Keratinocyte (primary cell): Measurements from ENCODE around the gene EHMT1. TPM values are rescaled to one million over a fixed set of nuclear protein-coding genes. Genes with fewer than 3 reads are reported as not detected.
"Not testable (repeated sequence)": the region's sequence is repeated elsewhere in the genome, so short reads cannot be mapped to it uniquely, and the experiment has no call there.

Experiments
- DNase-seq: peaks from one replicate; pipeline ENCODE4 v3.0.0-alpha.2; 2011; ENCODE audit warnings: low read depth, missing footprints, low spot score
- FAIRE-seq: peaks from 2 replicates; lab custom pipeline; 2011; peaks lifted over from hg19 to GRCh38; lab: Jason Lieb, UNC
- H2AFZ ChIP-seq: 2 replicates; pipeline ENCODE4 v1.6.0; 2012; ENCODE audit warnings: low read length, control low read depth, inconsistent platforms; ENCODE audit not compliant: control insufficient read depth
- H3K27ac ChIP-seq: 2 replicates; pipeline ENCODE4 v1.5.1; 2011; ENCODE audit warnings: low read length; ENCODE audit not compliant: control insufficient read depth, insufficient read depth
- H3K27me3 ChIP-seq: 3 replicates; pipeline ENCODE4 v1.6.0; 2011; ENCODE audit warnings: low read length; ENCODE audit not compliant: control insufficient read depth, insufficient read depth; ENCODE audit errors: extremely low read depth
- H3K36me3 ChIP-seq, 2 experiments: 2 replicates in 1 of 2; 3 replicates in 1 of 2; pipeline ENCODE4 v1.5.1; 2011; ENCODE audit warnings: low read length in 2 of 2, mild to moderate bottlenecking in 1 of 2; ENCODE audit not compliant: control insufficient read depth in 2 of 2, insufficient read depth in 2 of 2; ENCODE audit errors: extremely low read depth in 1 of 2
- H3K4me1 ChIP-seq: 3 replicates; pipeline ENCODE4 v1.5.1; 2011; ENCODE audit warnings: low read length; ENCODE audit not compliant: control insufficient read depth, insufficient read depth; ENCODE audit errors: extremely low read depth
- H3K4me2 ChIP-seq: 3 replicates; pipeline ENCODE4 v1.6.0; 2011; ENCODE audit warnings: low read depth, low read length; ENCODE audit not compliant: control insufficient read depth, insufficient read depth; ENCODE audit errors: extremely low read depth
- H3K4me3 ChIP-seq, 3 experiments: fragments of 200-600 bp in 1 of 3; sonication (generic) in 1 of 3; 2 replicates in 2 of 3; 3 replicates in 1 of 3; pipeline ENCODE4 v1.5.1; 2011 to 2016; ENCODE audit warnings: low read length in 3 of 3, mild to moderate bottlenecking in 3 of 3, control low read depth in 2 of 3, inconsistent platforms in 1 of 3, low read depth in 1 of 3, mixed read lengths in 1 of 3, mixed run types in 1 of 3, moderate library complexity in 1 of 3; ENCODE audit not compliant: control insufficient read depth in 2 of 3, insufficient read depth in 2 of 3; ENCODE audit errors: extremely low read depth in 1 of 3
- H3K79me2 ChIP-seq: 2 replicates; pipeline ENCODE4 v1.6.0; 2012; ENCODE audit warnings: low read length; ENCODE audit not compliant: control insufficient read depth, insufficient read depth
- H3K9ac ChIP-seq: 3 replicates; pipeline ENCODE4 v1.6.0; 2011; ENCODE audit warnings: low read length; ENCODE audit not compliant: control insufficient read depth, insufficient read depth; ENCODE audit errors: extremely low read depth
- H3K9me1 ChIP-seq: 3 replicates; pipeline ENCODE4 v1.6.0; 2011; ENCODE audit warnings: low read length; ENCODE audit not compliant: control insufficient read depth, insufficient read depth; ENCODE audit errors: extremely low read depth
- H3K9me3 ChIP-seq: 2 replicates; pipeline ENCODE4 v1.5.1; 2012; ENCODE audit warnings: low read depth, low read length; ENCODE audit not compliant: control insufficient read depth
- H4K20me1 ChIP-seq: 3 replicates; pipeline ENCODE4 v1.6.0; 2011; ENCODE audit warnings: low read length; ENCODE audit not compliant: control insufficient read depth, insufficient read depth; ENCODE audit errors: extremely low read depth
- EZH2 ChIP-seq: IDR thresholded peaks from one replicate; pipeline ENCODE4 v1.6.1; 2012; ENCODE audit warnings: inconsistent platforms, mild to moderate bottlenecking, low read length, moderate library complexity
- dilution Hi-C: fragments of 300-500 bp; cut with MboI; formaldehyde crosslinking; loops from one replicate; pipeline ENCODE4 v1.7.0; 2020; ENCODE audit warnings: low sequenced_read_pairs; ENCODE audit not compliant: extremely low pct_ligation_motif_present
- polyA plus RNA-seq, 5 experiments: library from polyadenylated mRNA; depleted of rRNA in 3 of 5; stranded (reverse) in 3 of 5; stranded (forward) in 1 of 5; unstranded in 1 of 5; fragments of >200 nt; gene quantifications; 1 replicate in 1 of 5; 2 replicates in 3 of 5; 3 replicates in 1 of 5; pipeline versions ENCODE4 v1.2.1 to v1.2.3, GENCODE V29; 2011 to 2012; ENCODE audit warnings: missing spikeins in 2 of 5, low read depth in 1 of 5, low replicate concordance in 1 of 5
- TF ChIP-seq, protein P1 (sequence below), 3 experiments: IDR thresholded peaks in 1 of 3; conservative IDR thresholded peaks in 1 of 3; optimal IDR thresholded peaks in 1 of 3; 2 replicates in 2 of 3; 3 replicates in 1 of 3; pipeline versions ENCODE3 to v1.5.1; 2011; ENCODE audit warnings: low read length in 3 of 3, mild to moderate bottlenecking in 3 of 3, moderate library complexity in 2 of 3, control low read depth in 1 of 3, inconsistent platforms in 1 of 3; ENCODE audit not compliant: insufficient read depth in 2 of 3; ENCODE audit errors: extremely low read depth in 1 of 3

EHMT1 gene
- polyA plus RNA-seq, 1 donor (not counting 4 experiments of a cell fraction or from before 2014, with no cell fraction given), result 25.9 TPM

DNA sequence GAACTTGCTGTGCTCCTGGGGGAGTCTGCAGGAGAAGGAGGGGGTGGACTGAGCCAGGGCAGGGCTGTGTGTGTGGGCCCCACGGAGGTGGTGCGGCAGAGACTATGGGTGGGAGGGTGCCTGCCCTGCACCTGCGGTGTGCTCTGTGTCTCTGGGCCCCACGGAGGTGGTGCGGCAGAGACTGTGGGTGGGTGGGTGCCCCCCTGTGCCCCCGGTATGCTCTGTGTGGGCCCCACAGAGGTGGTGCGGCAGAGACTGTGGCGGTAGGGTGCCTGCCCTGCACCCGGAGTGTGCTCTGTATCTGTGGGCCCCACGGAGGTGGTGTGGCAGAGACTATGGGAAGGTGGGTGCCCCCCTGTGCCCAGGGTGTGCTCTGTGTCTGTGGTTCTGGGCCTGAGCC, 103.7 kb downstream of the EHMT1 start:
- FAIRE-seq (no peak), DNase-seq (no peak)
- Histone ChIP-seq H3K9me1 (peaks cover 3% of the 10 kb centered on the region), H4K20me1 (peaks cover 12% of the 10 kb centered on the region), H3K9me3 (no peaks in the 10 kb centered on the region), H3K36me3 (peaks cover 10 to 12% of the 10 kb centered on the region in 2 experiments), H3K4me1 (peaks cover 15% of the 10 kb centered on the region), H3K9ac (no peak overlapping the region), H3K27me3 (no peaks in the 10 kb centered on the region), H3K27ac (no peak overlapping the region), H3K4me2 (no peak overlapping the region), H3K79me2 (peaks cover 33% of the 10 kb centered on the region), H2AFZ (no peak overlapping the region), H3K4me3 (no peak overlapping the region)
- no peak for TF ChIP-seq EZH2
- TF ChIP-seq, protein P1, sequence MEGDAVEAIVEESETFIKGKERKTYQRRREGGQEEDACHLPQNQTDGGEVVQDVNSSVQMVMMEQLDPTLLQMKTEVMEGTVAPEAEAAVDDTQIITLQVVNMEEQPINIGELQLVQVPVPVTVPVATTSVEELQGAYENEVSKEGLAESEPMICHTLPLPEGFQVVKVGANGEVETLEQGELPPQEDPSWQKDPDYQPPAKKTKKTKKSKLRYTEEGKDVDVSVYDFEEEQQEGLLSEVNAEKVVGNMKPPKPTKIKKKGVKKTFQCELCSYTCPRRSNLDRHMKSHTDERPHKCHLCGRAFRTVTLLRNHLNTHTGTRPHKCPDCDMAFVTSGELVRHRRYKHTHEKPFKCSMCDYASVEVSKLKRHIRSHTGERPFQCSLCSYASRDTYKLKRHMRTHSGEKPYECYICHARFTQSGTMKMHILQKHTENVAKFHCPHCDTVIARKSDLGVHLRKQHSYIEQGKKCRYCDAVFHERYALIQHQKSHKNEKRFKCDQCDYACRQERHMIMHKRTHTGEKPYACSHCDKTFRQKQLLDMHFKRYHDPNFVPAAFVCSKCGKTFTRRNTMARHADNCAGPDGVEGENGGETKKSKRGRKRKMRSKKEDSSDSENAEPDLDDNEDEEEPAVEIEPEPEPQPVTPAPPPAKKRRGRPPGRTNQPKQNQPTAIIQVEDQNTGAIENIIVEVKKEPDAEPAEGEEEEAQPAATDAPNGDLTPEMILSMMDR (optimal IDR thresholded peaks at IDR 0.05 in 1 of 3, IDR thresholded peaks at IDR 0.05 in 1 of 3, conservative IDR thresholded peaks at IDR 0.05 in 1 of 3; ENCODE audit: extremely low read depth in 1 of 3, insufficient read depth in 2 of 3, low read length in 3 of 3), result no peak
- dilution Hi-C loops, result no loop called here

DNA sequence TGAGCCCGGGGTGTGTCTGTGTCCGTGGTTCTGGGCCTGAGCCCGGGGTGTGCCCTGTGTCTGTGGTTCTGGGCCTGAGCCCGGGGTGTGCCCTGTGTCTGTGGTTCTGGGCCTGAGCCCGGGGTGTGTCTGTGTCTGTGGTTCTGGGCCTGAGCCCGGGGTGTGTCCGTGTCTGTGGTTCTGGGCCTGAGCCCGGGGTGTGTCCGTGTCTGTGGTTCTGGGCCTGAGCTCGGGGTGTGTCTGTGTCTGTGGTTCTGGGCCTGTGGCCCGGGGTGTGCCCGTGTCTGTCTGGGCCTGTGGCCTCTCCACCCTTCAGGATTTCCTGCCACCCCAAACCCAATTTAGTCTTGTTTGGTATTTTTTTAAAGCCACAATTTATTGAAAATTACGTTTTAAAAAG, 104.6 kb downstream of the EHMT1 start:
- H2AFZ ChIP-seq, H3K9ac ChIP-seq, H3K9me3 ChIP-seq, DNase-seq, H3K4me3 ChIP-seq, H3K27me3 ChIP-seq, H3K4me2 ChIP-seq, FAIRE-seq, dilution Hi-C loops, H3K27ac ChIP-seq, H3K9me1 ChIP-seq: not testable (repeated sequence)
- H3K36me3 ChIP-seq, result peaks cover 8 to 12% of the 10 kb centered on the region in 2 experiments
- peaks cover 33% of the 10 kb centered on the region for H3K79me2 ChIP-seq
- H3K4me1 ChIP-seq, result peaks cover 15% of the 10 kb centered on the region
- peaks cover 12% of the 10 kb centered on the region for H4K20me1 ChIP-seq
